GM21390 (cell line): ENCODE measurements around the gene S100P.
A peak's percentile ranks its signal among the peaks of the same experiment; 100 is the strongest.
"Not testable (repeated sequence)": the region's sequence is repeated elsewhere in the genome, so short reads cannot be mapped to it uniquely, and the experiment has no call there.

Source experiments
- ATAC-seq: cut with Tn5 transposase; IDR thresholded peaks from one replicate; pipeline ENCODE4 v1.9.1; 2021; ENCODE audit not compliant: unreplicated experiment

The S100P gene

DNA sequence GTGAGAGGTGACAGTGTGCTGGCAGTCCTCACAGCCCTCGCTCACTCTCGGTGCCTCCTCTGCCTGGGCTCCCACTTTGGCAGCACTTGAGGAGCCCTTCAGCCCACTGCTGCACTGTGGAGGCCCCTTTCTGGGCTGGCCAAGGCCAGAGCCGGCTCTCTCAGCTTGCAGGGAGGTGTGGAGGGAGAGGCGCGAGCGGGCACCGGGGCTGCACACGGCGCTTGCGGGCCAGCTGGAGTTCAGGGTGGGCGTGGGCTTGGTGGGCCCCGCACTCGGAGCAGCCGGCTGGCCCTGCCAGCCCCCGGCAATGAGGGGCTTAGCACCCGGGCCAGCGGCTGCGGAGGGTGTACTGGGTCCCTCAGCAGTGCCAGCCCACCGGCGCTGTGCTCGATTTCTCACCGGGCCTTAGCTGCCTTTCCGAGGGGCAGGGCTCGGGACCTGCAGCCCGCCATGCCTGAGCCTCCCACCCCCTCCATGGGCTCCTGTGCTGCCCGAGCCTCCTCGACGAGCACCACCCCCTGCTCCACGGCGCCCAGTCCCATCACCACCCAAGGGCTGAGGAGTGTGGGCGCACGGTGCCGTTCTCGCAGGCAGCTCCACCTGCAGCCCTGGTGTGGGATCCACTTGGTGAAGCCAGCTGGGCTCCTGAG is 21.0 kb upstream of the S100P start:
- ATAC-seq: not testable (repeated sequence)

DNA sequence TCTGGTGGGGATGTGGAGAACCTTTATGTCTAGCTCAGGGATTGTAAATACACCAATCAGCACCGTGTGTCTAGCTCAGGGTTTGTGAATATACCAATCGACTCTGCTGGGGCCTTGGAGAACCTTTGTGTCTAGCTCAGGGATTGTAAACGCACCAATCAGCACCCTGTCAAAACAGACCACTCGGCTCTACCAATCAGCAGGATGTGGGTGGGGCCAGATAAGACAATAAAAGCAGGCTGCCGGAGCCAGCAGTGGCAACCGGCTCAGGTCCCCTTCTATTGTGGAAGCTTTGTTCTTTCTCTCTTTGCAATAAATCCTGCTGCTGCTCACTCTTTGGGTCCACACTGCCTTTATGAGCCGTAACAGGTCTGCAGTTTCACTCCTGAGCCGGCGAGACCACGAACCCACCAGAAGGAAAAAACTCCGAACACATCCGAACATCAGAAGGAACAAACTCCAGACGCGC is 20.5 kb upstream of the S100P start:
- ATAC-seq: not testable (repeated sequence)

DNA sequence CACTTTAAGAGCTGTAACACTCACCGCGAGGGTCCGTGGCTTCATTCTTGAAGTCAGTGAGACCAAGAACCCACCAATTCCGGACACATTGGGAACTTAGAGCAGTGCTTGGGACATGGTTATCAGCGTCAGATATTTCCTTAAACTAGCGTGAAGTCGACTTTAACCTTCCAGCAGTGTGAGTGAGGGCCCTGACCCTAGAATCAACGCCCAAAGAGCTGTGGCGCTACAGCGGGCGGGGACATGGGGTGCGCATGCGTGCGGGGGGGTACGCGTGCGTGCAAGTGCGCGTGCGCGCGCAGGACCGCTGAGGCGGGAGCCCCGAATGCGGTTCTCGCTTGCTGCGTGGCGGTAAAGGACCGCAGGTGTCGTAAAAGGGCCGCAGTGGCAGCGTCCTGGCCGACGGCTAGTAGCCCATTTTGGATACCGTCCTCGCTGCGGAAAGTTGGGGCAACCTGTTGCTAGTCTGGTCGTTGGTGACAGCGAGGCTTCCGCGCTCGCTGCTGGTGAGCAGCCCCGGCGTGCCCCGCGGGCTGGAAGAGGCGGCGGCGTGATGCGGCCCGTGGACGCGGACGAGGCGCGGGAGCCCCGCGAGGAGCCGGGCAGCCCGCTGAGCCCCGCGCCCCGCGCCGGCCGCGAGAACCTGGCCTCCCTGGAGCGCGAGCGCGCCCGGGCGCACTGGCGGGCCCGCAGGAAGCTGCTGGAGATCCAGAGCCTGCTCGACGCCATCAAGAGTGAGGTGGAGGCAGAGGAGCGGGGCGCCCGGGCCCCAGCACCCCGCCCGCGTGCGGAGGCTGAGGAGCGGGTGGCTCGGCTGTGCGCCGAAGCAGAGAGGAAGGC is 19.8 kb upstream of the S100P start:
- peak; percentile 68 for ATAC-seq

DNA sequence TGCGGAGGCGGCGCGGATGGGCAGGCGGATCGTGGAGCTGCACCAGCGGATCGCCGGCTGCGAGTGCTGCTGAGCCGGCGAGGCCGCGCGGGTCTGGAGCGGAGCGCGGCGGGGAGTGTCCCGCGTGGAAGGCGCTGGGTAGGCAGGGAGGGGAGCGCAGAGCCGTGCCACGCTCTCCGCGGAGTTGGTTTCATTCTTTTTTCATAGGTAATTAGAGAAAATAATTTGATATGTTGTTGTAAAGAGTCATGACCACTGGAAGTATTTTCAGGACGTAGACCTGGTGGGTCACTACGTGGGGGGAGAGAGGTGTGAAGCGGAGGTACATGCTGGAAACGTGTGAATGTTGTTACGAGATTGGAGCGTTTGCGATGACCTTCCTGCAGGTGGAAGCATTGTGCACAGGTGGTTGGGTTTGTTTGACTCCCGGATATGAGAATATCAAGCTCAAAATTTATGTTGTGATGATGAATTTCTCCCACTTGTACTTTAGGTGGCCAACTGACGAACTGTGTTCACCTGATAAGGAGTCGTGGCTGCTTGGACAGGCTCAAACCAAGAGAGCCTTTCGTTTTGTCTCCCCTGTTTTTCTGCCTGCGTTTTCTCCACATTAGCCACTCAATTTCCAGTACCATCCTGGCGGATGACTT is 19.1 kb upstream of the S100P start:
- ATAC-seq: peak; percentile 46

DNA sequence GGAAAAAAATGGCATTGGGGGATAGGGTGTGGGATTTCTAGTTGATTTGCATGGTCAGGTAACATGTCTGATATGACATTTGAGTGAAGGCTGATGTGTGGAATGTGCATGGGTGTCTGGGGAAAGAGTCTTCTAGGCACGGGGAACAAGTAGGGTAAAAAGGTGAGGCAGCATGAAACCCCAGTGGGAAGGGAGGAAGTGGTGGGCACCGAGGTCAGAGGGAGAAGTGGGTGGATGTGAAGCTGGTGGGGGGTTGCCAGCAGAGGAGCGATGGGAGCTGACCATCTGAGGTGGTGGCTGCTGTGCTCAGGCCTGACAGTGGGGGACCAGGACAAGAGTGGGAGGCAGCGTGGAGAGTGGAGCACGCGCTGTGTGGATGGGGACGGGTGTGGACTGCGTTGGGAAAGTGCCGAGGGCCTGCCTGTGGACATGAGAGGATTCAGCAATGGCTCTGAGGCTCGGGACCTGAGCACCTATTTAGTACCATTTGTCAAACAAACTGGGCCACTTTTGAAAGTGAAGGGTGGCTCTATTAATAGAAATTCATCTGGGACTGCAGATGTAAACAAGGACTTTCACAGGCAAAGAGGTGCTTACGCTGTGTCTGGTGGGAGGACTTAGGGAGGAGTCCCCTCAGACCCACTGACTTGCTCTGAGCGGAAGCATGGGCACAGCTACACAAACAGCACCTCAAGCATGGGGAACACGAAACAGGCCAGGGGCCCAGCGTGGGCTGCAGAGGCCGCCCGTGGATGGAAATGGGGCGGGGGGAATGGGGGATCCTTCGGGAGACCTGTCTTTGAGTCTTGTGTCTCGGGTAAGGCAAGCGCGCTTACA is 16.7 kb upstream of the S100P start:
- no peak for ATAC-seq

DNA sequence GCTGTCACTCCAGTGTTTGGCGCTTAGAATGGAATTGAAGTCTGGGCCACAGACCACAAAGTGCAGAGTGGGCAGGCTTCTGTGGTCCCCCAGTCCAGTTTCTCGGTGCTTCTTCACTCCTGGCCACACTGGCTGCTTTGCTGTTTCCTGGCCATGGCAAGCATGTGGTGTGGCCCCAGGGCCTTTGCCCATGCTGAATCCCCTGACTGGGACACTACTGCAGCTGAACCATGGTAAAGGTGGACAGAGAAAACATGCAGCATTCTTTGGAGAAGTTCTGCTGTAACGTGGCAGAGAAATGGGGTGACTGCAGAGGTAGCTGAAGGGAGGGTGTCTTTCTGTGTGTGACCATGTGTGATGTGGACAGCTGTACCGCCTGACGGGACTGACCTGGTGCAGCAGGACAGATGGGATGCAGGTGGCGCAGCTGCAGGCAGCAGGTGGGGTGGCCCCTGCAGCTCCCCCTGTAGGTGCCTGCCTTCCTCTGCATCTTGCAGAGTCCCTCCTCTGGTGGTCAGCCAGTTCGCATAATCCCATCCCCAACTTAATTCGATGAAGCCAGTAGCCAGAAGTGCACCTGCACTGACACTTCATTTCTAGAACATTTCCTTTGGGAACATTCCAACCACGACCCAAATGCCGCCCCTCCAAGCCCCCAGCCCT is 13.2 kb upstream of the S100P start:
- no peak for ATAC-seq

DNA sequence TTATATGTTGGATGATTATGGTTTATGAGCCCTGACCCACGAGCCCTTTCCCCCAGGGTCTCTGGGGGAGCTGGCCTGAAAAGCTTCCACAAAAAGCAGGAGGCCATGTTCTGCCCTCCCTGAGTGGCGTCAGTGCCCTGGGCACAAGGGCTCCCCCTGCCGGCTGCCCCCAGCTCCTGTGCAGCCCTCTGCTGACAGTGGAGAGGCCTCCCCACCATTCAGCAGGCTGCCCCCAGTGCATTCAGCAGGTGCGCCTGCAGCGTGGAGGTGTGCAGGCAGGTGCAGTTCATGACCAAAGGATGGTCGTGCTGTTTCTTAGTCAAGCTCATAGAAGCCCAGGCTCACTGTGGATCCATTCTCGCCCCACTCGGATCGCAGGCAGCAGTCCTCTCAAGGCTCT is 12.5 kb upstream of the S100P start:
- ATAC-seq: no peak

DNA sequence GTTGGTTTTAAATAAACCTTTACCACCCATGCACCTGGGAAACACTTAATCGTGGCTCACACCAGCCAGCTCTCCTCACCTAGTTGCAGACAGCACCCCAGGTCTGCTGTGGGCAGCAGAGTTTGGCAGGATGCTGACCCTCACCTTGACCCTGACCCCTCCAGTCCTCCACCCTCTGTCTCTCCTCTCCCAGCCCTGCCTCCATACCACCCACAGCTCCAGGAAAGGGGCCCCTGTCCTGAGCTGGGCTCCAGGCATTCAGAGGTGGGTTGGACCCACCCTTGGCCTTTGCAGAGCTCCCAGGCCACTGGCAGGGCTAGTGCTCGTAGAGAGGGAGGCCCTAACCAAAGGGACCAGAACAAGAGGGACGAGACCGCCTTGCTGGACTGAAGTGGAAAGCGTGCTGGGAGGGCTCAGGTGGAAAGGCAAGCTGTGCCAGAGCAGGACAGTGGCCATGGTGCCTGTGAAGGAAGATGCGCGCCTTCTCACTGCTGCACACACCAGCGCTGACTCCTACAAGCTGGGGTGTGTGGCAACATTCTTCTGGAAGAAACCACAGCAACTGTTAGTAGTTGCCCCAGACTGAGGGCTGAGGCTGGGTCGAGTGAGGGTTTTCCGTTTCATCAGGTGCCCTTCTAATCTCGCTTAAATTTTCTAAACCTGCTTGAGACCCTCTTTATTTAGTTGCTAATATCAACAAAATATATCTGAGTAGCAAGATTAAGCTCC is 10.7 kb upstream of the S100P start:
- ATAC-seq: no peak

DNA sequence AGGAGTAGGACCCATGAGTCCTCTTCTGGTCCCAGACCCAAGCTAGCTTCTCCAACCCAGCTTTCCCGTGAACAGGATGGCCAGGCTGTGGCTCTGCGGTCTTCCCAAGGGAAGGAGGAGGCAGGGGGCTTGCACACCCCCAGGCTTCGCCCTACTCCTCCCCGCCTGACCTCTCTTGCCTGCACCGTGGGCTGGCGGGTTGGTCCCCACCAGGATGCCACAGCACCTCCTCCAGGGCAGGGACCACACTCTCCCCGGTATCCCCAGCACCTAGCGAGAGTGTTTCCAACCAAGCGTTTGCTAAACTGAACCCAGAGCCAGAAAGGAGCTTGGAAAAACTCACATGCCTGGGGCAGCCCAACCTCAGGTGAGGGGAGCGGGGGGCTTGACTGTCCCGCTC is 9.0 kb upstream of the S100P start:
- ATAC-seq: no peak

DNA sequence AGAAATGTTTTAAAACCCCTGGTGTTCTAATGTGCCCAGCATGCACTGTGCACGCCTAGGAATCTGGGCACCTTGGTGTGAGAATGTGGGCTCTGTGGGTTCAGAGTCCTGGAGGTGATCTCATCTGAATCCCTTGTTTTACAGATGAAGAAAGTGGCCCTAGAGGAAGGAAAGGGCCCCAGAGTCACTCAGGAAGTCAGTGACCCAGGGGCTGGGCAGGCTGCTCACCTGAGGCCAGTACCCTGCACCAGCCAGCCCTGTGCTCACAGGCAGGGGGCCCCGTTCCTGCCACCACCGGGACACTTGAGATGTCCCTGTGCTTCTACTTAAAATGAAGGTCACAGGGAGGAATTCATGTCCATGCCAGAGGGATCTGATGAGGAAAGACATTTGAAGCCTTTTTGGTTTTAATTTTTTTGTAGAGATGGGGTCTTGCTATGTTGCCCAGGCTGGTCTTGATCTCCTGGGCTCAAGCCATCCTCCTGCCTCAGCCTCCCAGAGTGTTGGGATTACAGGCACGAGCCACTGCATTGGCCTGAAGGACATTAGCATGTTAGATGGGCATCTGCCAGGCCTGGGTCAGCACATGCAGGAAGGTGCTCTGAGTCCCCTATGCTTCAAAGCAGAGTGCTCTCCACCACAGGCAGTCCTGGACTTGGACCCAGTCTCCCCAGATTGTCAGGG is 7.4 kb upstream of the S100P start:
- no peak for ATAC-seq

DNA sequence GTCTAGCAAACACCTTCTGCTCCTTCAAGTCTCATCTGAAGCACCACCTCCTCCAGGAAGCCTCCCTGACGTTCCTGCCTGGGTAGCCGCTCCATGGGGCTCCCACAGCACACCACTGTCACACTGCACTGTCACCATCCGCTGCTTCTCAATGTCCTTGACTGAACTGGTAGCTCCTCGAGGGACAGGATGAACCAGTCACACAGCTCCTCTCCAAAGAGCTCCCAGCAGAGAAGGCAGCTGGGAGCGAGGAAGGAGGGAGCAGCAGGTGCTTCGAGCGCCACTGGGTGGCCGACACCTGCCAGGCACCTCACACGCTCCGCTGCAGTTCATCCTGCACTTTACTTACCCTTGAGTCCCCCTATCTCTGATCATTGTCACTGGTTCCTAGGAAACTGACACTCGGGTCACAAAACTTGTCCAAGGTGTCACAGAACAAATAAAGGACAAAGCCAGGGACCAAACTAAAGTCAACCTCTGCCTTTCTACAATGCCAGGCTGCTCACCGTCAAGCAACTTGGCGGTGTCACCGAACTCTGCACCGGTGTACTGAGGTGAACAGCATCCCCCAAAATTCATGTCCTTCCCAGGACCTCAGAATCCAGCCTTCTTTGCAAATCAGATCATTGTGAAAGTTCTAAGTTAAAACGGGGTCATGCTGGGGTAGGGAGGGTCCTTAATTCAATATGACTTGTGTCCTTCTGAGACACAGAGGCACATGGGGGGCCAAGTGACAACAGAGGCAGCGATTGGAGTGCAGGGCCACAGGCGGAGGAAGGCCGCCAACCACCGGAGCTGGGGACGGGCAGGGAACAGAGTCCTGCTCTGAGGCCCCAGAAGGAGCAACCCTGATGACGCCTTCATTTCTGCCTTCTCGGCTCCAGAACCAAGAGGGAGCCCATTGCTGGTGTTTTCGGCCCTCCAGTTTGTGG is 5.5 kb upstream of the S100P start:
- no peak for ATAC-seq

DNA sequence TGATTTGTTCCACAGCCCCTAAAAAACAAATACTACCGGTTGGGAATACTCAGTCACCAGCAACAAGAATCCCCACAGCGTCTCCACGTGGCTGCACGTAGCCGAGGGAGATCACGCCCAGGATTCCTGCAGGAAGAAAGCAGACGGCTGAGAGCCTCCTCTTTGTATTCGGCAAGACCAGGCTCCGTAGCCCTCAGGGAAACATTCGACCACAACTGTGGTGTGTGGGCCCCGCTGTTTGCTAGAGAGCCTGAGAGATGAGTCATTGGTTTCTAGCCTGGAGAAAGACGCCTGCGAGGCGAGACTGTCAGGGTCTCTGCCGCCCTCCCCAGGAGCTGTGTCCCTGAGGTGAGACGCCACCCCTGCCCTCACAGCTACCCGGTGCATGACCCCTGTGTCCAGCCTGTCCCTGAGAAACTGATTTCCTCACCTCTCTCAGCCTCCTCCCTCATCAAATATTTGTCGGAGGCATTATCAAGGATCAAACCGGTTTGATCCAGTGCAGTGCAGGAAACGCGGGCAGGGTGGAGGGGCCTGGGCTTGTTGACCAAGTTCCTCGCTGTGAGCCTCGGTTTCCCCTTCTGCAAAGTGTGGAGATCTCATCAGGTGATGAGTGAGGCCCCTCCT is 4.7 kb upstream of the S100P start:
- peak; percentile 82 for ATAC-seq

DNA sequence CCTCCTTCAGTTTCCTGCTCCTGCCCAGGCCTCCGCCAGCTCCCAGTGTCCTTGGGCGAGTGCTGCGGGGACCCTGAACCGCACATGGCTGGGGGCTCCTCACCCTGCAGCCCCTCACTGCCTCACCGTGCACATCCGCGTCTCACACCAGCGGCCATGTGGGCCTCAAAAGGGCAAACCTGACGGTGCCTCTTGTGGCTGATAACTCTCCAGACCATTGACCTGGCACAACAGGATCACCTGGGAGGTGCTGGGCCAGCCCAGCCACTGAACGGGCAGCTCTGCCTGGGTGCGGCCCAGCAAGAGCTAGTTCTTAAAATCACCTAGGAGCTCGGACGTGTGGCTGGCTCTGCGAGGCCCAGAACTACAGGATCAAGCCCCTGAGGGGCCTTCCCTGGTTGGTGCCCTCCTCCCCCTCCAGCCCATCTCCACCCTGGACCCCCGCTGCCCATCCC is 4.1 kb upstream of the S100P start:
- no peak for ATAC-seq

DNA sequence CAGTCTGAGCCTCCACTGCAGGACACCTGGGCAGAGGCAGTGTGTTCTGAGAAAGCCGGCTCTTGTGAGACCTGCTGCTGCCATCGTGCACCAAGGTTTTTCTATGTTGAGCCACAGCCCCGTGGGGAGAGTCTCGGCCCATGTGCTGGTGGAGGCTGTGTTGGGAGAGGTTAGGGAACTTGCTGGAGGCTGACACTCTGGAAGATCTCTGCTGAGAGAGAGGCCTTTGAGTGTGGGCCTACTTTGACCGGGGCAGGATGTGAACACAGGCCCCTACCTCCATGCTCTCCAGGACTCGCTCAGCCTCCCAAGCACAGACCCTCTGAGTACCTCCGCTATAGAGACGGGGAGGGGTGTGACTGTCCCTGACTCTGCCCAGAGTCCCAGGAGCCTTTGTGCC is 1.3 kb upstream of the S100P start:
- ATAC-seq: no peak

DNA sequence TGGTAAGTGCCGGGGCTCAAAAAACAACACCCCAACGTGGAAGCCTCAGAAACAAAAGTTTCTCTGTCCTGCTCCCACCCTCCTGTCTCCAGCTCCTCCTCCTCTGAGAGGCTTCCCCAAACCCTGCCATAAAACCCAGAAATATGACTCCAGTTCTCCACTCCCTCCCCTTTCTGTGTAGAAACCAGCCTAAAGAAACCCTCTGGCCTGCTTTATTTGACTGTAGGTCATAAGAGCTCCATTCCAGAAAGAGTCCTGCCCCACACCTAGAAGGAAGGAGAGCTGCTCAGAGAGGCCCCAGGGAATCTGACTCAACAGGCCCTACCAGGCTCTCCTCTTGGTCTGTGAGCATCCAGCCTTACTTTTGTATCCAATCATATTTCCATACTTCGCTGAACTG is 872 bp upstream of the S100P start:
- no peak for ATAC-seq

DNA sequence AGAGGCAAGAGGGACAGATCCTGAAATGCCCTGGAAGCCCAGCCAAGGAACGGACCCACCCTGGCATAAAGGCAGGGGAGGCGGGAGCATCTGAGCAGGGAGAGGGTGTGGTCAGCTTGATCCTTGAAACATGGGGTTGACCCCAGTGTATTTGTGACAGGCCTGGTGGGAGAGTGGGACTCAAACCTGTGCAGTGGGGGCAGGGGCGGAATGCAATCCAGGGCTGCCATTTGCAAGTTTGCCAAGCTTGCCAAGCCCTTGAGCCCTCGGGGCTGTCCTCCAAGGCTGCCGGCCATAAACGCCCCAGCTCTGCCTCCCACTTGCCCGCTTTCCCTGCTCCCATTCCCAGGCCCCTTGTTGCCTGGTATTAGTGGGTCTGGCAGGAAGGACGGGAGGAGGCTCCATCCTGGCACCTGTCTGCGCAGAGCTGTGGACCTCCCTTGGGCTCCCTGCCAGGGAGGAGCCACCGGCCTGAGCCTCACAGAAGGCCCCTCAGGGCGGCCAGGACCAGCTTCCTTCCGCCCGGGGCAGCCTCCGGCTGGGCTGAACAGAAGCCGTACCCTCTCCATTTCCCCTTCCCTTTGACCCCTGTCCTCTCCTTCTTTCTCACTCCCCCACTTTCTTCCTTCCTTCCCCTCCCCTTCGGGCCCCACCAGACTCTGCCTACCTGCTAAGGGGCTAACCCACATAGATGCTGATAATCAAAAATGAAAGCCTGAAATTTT is 661 bp downstream of the S100P start:
- no peak for ATAC-seq
